WTC11 (cell line): ENCODE data around the gene PLXDC1.
"Not testable (repeated sequence)": the region's sequence is repeated elsewhere in the genome, so short reads cannot be mapped to it uniquely, and the experiment has no call there.

Experiments
- CREB1 ChIP-seq: sonication (generic); formaldehyde crosslinking; IDR thresholded peaks from 2 replicates; pipeline ENCODE4 v1.8.0; 2023; ENCODE audit warnings: mild to moderate bottlenecking, missing genetic modification reagents
- KAT7 ChIP-seq: sonication (generic); formaldehyde crosslinking; IDR thresholded peaks from 2 replicates; pipeline ENCODE4 v1.8.1; 2023; ENCODE audit warnings: missing genetic modification reagents, mild to moderate bottlenecking, borderline replicate concordance
- NFE2L1 ChIP-seq: sonication (generic); formaldehyde crosslinking; IDR thresholded peaks from 2 replicates; pipeline ENCODE4 v1.8.1; 2023; ENCODE audit warnings: missing genetic modification reagents
- NR2C2 ChIP-seq: sonication (generic); formaldehyde crosslinking; IDR thresholded peaks from 2 replicates; pipeline ENCODE4 v1.8.0; 2022; ENCODE audit warnings: mild to moderate bottlenecking, missing genetic modification reagents
- NR3C1 ChIP-seq: sonication (generic); formaldehyde crosslinking; conservative IDR thresholded peaks from 2 replicates; pipeline ENCODE4 v1.8.1; 2023; ENCODE audit warnings: low read depth, mild to moderate bottlenecking, missing genetic modification reagents
- TF ChIP-seq, protein P1 (sequence below): fragments of 250-450 bp; sonication (Bioruptor Pico); IDR thresholded peaks from 2 replicates; pipeline ENCODE4 v2.1.2; 2022; ENCODE audit warnings: mild to moderate bottlenecking, moderate library complexity
- TF ChIP-seq, protein P2 (sequence below): sonication (generic); formaldehyde crosslinking; IDR thresholded peaks from 2 replicates; pipeline ENCODE4 v1.8.0; 2022; ENCODE audit warnings: mild to moderate bottlenecking, missing genetic modification reagents
- TF ChIP-seq, protein P3 (sequence below): fragments of 200-600 bp; IDR thresholded peaks from 2 replicates; pipeline ENCODE4 v1.8.0; 2022; ENCODE audit warnings: antibody characterized with exemption
- TF ChIP-seq, protein P4 (sequence below): sonication (generic); formaldehyde crosslinking; IDR thresholded peaks from 2 replicates; pipeline ENCODE4 v1.8.1; 2023; ENCODE audit warnings: mild to moderate bottlenecking, missing genetic modification reagents, moderate library complexity
- TF ChIP-seq, protein P5 (sequence below): sonication (generic); formaldehyde crosslinking; IDR thresholded peaks from 2 replicates; pipeline ENCODE4 v1.8.0; 2022; ENCODE audit warnings: mild to moderate bottlenecking, missing genetic modification reagents

DNA sequence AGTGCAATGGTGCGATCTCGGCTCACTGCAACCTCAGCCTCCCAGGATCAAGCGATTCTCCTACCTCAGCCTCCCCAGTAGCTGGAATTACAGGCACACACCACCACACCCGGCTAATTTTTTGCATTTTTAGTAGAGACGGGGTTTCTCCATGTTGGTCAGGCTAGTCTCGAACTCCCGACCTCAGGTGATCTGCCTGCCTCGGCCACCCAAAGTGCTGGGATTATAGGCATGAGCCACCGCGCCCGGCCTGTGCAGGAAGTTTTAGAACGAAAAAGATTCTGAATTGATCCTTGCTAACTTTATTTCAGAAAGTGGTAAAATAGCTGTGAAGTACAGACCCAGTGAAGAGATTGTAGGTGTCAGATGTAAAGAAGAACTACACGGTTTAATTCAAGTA, 125.1 kb downstream of the PLXDC1 start:
- not testable (repeated sequence) for TF ChIP-seq KAT7, NFE2L1, CREB1, NR2C2, NR3C1 (CRISPR knock-in tag)
- TF ChIP-seq, protein P1, sequence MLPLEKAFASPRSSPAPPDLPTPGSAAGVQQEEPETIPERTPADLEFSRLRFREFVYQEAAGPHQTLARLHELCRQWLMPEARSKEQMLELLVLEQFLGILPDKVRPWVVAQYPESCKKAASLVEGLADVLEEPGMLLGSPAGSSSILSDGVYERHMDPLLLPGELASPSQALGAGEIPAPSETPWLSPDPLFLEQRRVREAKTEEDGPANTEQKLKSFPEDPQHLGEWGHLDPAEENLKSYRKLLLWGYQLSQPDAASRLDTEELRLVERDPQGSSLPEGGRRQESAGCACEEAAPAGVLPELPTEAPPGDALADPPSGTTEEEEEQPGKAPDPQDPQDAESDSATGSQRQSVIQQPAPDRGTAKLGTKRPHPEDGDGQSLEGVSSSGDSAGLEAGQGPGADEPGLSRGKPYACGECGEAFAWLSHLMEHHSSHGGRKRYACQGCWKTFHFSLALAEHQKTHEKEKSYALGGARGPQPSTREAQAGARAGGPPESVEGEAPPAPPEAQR (CRISPR knock-in tag) = not testable (repeated sequence)
- TF ChIP-seq, protein P2, sequence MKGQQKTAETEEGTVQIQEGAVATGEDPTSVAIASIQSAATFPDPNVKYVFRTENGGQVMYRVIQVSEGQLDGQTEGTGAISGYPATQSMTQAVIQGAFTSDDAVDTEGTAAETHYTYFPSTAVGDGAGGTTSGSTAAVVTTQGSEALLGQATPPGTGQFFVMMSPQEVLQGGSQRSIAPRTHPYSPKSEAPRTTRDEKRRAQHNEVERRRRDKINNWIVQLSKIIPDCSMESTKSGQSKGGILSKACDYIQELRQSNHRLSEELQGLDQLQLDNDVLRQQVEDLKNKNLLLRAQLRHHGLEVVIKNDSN (CRISPR knock-in tag) = not testable (repeated sequence)
- TF ChIP-seq, protein P3, sequence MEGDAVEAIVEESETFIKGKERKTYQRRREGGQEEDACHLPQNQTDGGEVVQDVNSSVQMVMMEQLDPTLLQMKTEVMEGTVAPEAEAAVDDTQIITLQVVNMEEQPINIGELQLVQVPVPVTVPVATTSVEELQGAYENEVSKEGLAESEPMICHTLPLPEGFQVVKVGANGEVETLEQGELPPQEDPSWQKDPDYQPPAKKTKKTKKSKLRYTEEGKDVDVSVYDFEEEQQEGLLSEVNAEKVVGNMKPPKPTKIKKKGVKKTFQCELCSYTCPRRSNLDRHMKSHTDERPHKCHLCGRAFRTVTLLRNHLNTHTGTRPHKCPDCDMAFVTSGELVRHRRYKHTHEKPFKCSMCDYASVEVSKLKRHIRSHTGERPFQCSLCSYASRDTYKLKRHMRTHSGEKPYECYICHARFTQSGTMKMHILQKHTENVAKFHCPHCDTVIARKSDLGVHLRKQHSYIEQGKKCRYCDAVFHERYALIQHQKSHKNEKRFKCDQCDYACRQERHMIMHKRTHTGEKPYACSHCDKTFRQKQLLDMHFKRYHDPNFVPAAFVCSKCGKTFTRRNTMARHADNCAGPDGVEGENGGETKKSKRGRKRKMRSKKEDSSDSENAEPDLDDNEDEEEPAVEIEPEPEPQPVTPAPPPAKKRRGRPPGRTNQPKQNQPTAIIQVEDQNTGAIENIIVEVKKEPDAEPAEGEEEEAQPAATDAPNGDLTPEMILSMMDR = not testable (repeated sequence)
- TF ChIP-seq, protein P4, sequence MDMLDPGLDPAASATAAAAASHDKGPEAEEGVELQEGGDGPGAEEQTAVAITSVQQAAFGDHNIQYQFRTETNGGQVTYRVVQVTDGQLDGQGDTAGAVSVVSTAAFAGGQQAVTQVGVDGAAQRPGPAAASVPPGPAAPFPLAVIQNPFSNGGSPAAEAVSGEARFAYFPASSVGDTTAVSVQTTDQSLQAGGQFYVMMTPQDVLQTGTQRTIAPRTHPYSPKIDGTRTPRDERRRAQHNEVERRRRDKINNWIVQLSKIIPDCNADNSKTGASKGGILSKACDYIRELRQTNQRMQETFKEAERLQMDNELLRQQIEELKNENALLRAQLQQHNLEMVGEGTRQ (CRISPR knock-in tag) = not testable (repeated sequence)
- TF ChIP-seq, protein P5, sequence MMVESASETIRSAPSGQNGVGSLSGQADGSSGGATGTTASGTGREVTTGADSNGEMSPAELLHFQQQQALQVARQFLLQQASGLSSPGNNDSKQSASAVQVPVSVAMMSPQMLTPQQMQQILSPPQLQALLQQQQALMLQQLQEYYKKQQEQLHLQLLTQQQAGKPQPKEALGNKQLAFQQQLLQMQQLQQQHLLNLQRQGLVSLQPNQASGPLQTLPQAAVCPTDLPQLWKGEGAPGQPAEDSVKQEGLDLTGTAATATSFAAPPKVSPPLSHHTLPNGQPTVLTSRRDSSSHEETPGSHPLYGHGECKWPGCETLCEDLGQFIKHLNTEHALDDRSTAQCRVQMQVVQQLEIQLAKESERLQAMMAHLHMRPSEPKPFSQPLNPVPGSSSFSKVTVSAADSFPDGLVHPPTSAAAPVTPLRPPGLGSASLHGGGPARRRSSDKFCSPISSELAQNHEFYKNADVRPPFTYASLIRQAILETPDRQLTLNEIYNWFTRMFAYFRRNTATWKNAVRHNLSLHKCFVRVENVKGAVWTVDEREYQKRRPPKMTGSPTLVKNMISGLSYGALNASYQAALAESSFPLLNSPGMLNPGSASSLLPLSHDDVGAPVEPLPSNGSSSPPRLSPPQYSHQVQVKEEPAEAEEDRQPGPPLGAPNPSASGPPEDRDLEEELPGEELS (CRISPR knock-in tag) = not testable (repeated sequence)
